Kidney epithelial cell (primary cell): ENCODE results near the gene PPP2CA. TPM values are rescaled to one million over a fixed set of nuclear protein-coding genes. Genes with fewer than 3 reads are reported as not detected.

Source experiments
- DNase-seq: peaks from one replicate; pipeline ENCODE4 v3.0.0-alpha.2; 2010; ENCODE audit warnings: low read depth
- H3K27me3 ChIP-seq: 2 replicates; pipeline ENCODE4 v1.6.0; 2011; ENCODE audit warnings: low read length; ENCODE audit not compliant: control insufficient read depth, insufficient read depth
- H3K36me3 ChIP-seq: 2 replicates; pipeline ENCODE4 v1.5.1; 2011; ENCODE audit warnings: low read length; ENCODE audit not compliant: control insufficient read depth, insufficient read depth
- H3K4me3 ChIP-seq: 2 replicates; pipeline ENCODE4 v1.5.1; 2011; ENCODE audit warnings: low read depth, mild to moderate bottlenecking, control low read depth, low read length
- total RNA-seq: library from RNA; depleted of rRNA; stranded (reverse); fragments of >200 nt; gene quantifications from 2 replicates; pipeline ENCODE4 v1.2.3, GENCODE V29; 2015
- TF ChIP-seq, protein P1 (sequence below): IDR thresholded peaks from 2 replicates; pipeline ENCODE4 v1.5.1; 2011; ENCODE audit warnings: mild to moderate bottlenecking, moderate library complexity, low read length, control low read depth, inconsistent platforms; ENCODE audit not compliant: insufficient read depth, poor library complexity, severe bottlenecking

PPP2CA gene
- 232 and 249 TPM in 2 replicates for total RNA-seq

DNA sequence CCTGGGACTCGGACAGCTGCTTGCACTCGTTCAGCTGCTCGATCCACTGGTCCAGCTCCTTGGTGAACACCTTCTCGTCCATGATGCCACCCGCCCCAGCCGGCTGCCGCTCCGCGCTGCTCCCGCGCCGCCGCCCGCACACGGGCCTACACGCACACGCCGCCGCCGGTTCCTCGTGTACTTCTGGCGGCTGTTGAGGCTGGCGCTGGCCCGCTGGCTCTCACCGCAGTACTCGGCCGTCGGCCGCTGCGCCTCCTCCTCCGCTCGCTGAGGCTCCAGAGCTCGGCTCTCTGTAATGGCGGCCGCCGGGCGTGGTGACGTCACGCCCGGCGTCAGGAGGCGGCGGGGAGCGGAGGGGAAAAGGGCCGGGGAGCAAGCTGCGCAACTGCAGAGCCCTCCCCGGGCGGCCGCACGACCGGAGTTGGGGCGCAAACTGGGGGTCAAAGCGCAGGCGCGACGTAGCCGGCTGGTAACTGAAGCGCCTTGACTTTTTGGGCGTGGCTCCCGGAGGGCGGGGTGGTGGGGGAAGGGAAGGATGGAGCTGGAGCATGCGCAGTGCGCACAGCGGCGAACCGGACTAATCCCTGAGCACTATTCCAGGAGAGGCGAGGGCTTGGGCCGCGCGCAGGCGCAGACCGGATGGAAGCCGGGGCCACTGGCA lies at the start of gene PPP2CA:
TSS of gene PPP2CA (minus strand) at position 294 of the 661 bp plus-strand sequence. CDS start at position 82, 212 bp downstream.
- no peaks in the 10 kb centered on the region for H3K27me3 ChIP-seq
- peak within 1 kb of the TSS; percentile 99 for H3K4me3 ChIP-seq
- peak; percentile 92 for DNase-seq
- TF ChIP-seq, protein P1, sequence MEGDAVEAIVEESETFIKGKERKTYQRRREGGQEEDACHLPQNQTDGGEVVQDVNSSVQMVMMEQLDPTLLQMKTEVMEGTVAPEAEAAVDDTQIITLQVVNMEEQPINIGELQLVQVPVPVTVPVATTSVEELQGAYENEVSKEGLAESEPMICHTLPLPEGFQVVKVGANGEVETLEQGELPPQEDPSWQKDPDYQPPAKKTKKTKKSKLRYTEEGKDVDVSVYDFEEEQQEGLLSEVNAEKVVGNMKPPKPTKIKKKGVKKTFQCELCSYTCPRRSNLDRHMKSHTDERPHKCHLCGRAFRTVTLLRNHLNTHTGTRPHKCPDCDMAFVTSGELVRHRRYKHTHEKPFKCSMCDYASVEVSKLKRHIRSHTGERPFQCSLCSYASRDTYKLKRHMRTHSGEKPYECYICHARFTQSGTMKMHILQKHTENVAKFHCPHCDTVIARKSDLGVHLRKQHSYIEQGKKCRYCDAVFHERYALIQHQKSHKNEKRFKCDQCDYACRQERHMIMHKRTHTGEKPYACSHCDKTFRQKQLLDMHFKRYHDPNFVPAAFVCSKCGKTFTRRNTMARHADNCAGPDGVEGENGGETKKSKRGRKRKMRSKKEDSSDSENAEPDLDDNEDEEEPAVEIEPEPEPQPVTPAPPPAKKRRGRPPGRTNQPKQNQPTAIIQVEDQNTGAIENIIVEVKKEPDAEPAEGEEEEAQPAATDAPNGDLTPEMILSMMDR: no peak
- H3K36me3 ChIP-seq: no peaks in the 10 kb centered on the region

DNA sequence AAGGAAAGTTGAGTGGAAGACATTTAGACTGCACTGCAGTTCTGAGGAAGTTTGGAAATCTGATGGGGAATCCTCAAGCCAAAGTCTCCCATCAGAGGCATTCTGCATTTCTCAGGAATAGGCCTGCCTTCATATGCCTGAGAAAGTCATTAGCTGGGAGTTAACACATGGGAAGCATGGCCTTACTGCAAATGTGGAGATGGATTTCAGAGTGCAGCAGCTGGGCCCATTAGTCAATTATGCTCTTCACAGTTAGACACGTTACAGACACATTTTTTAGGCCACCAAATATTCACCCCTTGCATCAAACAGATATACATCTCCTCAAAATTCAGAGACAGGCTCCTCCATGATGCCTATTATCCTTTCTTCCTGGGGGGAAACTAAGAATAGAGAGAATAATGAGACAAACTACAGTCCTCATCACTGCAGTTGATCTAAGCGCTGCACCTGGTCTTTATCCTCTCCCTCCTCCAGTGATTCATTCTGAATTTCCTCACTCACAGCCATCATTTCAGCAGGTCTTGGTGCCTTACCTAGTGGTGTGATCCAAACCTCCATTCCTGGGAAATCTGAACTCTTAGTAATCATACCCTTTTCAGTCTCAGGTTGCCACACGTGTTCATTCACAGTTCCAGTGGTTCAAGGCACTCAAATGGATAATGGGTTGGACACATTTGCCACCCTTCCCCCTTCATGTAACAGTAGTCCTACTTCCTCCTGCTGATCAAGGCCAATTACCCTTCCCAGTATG lies 47.9 kb upstream of the PPP2CA start:
- H3K4me3 ChIP-seq: no peak overlapping the region
- TF ChIP-seq, protein P1: no peak
- H3K36me3 ChIP-seq: no peaks in the 10 kb centered on the region
- no peaks in the 10 kb centered on the region for H3K27me3 ChIP-seq
- DNase-seq: peak; percentile 18

DNA sequence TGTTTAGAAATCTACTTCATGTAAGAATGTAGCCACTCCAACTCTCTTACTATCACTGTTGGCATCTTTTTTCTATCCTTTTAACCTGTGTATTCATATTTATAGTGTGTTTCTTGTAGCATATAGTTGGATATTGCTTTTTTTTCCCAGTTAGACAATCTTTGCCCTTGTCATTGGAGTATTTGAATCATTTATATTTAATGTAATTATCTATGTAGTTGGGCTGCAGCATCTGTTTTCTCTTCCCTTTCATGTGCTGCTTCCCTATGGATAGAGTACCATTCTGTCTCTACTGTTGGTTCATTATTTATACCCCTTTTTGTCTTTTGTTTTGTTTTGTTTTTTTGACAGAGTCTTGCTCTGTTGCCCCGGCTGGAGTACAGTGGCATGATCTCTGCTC lies 45.2 kb upstream of the PPP2CA start:
- H3K36me3 ChIP-seq: no peaks in the 10 kb centered on the region
- no peak overlapping the region for H3K4me3 ChIP-seq
- H3K27me3 ChIP-seq: no peaks in the 10 kb centered on the region
- DNase-seq: no peak
- TF ChIP-seq, protein P1: no peak

DNA sequence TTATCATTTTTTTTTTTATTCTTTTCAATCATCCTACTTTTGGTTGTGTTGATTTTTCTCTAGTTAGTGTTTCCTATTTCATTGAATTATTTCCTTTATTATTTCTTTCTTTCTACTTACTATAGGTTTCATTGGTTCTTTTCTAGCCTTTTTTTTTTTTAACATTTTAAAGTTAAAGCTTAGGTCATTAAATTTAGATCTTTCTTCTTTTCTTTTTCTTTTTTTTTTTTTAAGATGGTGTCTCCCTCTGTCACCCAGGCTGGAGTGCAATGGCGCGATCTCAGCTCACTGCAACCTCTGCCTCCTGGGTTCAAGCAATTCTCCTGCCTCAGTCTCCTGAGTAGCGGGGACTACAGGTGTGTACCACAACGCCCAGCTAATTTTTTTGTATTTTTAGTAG lies 43.0 kb upstream of the PPP2CA start:
- Histone ChIP-seq H3K4me3 (no peak overlapping the region), H3K36me3 (no peaks in the 10 kb centered on the region), H3K27me3 (no peaks in the 10 kb centered on the region)
- no peak for DNase-seq
- TF ChIP-seq, protein P1: no peak

DNA sequence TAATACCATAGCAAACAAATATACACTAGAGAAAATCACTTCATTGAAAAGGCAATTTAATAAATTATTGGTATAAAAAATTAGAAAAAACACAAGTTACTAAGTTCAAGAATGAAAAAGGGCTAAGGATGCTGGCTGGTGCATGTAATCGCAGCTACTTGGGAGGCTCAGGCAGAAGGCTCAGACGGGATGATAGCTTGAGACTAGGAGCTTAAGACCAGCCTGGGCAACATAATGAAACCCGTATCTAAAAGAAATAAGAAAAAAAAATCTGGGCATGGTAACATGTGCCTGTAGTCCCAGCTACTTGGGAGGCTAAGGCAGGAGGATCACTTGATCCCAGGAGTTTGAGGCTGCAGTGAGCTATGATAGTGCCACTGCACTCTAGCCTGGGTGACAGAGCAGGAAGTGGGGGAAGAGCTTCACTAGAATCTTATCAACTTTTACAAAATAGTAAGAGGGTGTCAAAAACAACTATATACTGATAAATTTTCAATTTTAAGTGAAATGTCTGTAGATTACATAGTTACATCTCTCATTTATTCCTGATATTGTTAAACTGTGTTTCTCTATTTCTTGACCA lies 42.2 kb upstream of the PPP2CA start:
- Histone ChIP-seq H3K27me3 (no peaks in the 10 kb centered on the region), H3K36me3 (no peaks in the 10 kb centered on the region), H3K4me3 (no peak overlapping the region)
- DNase-seq: no peak
- TF ChIP-seq, protein P1: no peak
